Raji (cell line): ENCODE data around the gene COL5A3.

Experiments used
- POLR2A ChIP-seq: IDR thresholded peaks from 2 replicates; pipeline ENCODE4 v1.6.1; 2011; ENCODE audit warnings: low read depth, low read length, control low read depth; ENCODE audit not compliant: insufficient read depth

Gene COL5A3

GRCh38 chr19:10010247-10010691 is at the start of gene COL5A3:
TSS of gene COL5A3 (minus strand) at chr19:10010504. CDS start at chr19:10010385, 119 bp downstream.
- TF ChIP-seq POLR2A = no peak

DNA sequence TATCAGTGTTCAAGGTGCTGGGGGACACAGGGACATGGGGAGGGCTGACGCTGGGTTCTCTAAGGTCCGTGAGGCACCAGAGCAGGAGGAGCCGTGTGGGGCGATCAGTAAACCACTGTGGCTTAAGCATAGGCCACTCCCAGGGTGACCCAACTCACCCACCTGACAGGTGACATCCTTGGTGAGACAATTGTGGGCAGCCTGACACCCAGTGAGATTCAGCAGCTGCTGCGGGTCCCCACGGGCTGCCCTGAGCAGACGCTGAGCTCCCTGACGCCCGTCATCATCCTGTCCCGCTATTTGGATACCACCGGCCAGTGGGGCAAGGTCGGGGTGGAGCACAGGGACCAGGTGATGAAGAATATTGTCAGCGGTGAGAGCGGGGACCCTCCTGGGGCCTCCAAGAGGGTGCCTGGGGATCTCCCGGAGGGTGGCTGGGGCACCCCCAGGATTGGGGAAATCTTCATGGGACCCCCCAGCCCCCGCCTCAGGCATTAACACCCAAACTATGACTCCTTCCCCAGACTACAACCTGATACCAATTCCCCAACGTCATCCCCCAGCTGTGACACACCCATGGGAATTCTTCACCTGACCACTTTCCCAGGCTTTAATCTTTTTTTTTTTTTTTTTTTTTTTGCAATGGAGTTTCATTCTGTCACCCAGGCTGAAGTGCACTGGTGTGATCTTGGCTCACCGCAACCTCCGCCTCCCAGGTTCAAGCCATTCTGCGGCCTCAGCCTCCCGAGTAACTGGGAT is 42.5 kb upstream of the COL5A3 start:
- TF ChIP-seq POLR2A = no peak

GRCh38 chr19:10049626-10050025 is 39.3 kb upstream of the COL5A3 start:
- TF ChIP-seq POLR2A = no peak

DNA sequence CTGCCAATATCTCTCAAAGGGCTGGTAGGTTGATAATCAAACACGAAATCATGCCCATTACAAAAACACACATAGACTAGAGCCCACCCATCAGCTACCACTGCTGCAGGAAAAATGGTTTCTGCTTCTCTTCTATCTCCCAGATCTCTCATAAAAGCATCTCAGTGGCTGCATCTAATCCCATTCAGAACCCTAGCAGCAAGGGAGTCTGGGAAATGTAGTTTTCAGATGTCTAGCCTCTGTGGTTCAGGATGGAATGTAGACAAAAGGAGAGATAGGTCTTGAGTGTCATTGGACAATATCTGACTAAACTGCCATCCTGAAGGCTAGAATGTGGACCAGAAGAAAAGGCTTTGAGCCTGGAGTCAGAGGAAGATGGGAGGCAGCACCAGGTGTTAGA is 35.1 kb upstream of the COL5A3 start:
- TF ChIP-seq POLR2A = no peak

- no peak for TF ChIP-seq POLR2A
Measured at GRCh38 chr19:10044390-10044789, 34.1 kb upstream of the COL5A3 start.

- no peak for TF ChIP-seq POLR2A
Measured at GRCh38 chr19:10043286-10043927, 33.1 kb upstream of the COL5A3 start.

DNA sequence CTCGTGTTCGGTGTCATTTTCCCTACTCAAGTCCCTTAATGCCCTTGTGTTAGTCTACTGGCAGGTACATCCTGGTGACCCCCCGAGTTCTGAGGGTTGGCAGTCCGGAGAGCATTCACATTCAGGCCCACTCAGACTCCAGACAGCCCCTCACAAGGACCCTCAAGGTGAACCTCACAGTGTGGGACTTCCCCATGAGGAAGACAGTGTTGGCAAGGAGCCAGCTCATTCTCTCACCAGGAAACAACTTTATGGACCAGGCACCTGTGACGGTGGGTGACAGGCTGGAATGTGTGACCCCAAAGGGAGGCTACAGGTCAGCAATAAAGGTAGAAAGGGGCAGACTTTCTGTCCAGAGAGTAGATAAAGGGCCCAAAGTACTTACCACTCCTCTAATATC is 27.5 kb upstream of the COL5A3 start:
- no peak for TF ChIP-seq POLR2A

DNA sequence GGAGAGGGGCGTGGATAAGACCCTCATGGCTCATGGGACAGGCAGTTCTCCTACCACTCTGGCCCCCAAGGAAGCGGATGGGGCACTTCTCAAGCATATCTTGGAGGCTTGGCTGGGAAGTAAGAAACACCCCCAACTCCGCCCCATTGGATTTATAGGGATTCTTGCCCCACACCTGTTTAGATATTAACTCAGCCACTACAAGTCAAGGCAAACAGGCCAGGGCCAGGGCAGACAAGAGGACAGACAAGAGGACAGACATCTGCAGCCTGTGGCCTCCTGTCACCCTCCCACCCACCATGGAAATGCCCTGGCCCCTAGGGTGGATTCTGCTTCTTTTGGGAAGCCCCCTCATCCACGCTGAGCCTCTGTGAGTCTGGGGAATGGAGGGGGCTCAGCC is 27.1 kb upstream of the COL5A3 start:
- TF ChIP-seq POLR2A = no peak

- no peak for TF ChIP-seq POLR2A
Measured at GRCh38 chr19:10036601-10037071, 26.3 kb upstream of the COL5A3 start.

- TF ChIP-seq POLR2A = no peak
Measured at GRCh38 chr19:10033614-10034013, 23.3 kb upstream of the COL5A3 start.

DNA sequence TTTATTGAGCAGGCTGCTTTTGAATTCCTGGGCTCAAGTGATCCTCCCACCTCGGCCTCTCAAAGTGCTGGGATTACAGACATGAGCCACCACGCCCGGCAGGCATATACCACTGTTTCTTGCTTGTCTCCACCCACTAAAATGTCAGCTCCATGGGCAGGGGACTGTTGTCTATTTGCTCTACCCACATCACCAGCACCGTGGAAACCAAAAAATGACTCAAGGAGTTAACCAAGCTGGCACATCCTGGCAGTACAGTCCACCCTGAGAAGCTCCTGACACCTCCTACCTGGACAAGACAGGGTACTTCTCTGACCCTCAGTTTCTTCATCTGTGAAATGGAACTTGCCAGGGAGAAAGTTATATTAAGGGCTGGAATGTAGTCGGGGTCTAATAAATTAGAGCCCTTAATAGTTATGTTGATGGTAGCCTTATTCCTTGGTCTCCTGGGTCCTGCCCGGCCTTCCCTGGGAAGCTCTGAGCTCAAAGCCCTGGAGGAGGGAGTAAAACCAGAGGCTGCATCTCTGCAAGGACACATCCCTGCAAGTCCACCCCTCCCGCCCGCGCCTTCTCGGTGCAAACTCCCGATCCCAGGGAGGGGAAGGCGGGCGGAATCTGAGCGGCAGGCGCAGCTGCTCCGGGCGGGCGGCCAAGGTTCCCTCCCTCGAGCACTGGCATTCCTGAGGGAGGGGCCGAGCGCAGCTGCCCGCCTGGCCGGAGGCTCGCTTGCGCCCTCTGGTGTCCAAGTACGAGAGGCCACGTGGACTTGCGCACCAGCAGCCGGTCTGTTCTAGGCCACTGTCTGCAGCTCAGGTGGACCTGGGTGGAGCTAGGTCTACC is 17.1 kb upstream of the COL5A3 start:
- no peak for TF ChIP-seq POLR2A

- TF ChIP-seq POLR2A = no peak
Measured at GRCh38 chr19:10026744-10027143, 16.4 kb upstream of the COL5A3 start.

GRCh38 chr19:10021863-10022262 is 11.6 kb upstream of the COL5A3 start:
- no peak for TF ChIP-seq POLR2A

DNA sequence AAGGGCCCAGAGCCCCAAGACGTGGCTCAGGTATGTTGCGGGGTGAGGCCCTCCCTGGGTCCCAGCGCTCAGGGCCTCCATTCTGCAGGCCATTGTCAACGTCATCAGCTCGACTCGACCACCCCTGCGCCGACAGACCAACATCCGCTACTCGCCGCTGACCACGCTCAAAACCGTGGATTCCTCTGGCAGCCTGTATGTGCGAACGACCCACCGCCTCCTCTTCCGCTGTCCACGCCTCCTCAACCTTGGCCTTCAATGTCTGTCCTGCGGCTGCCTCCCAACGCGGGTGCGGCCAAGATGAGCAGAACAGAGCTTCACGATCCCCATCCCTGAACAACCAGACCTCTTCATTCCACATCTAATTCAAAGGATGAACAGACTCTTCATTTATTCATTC is 11.1 kb upstream of the COL5A3 start:
- no peak for TF ChIP-seq POLR2A

- no peak for TF ChIP-seq POLR2A
Measured at GRCh38 chr19:10020851-10021250, 10.5 kb upstream of the COL5A3 start.

GRCh38 chr19:10019246-10019645 is 8.9 kb upstream of the COL5A3 start:
- TF ChIP-seq POLR2A = no peak

- no peak for TF ChIP-seq POLR2A
Measured at GRCh38 chr19:10018786-10019185, 8.5 kb upstream of the COL5A3 start.
